Fibroblast of mammary gland (primary cell): Measurements from ENCODE around the gene ATE1.

Experiments used
- DNase-seq: peaks from one replicate; pipeline ENCODE4 v3.0.0-alpha.2; 2010; ENCODE audit warnings: low read depth
- H3K4me3 ChIP-seq: 2 replicates; pipeline ENCODE4 v1.5.1; 2011; ENCODE audit warnings: low read depth, mild to moderate bottlenecking, low read length, moderate library complexity; ENCODE audit not compliant: control insufficient read depth
- TF ChIP-seq, protein P1 (sequence below): conservative IDR thresholded peaks from 2 replicates; pipeline ENCODE4 v1.5.1; 2011; ENCODE audit warnings: low read depth, low read length, inconsistent platforms; ENCODE audit not compliant: control insufficient read depth, insufficient read depth

Gene ATE1

GRCh38 chr10:121694966-121695643, 232.7 kb downstream of the ATE1 start:
- TF ChIP-seq, protein P1, sequence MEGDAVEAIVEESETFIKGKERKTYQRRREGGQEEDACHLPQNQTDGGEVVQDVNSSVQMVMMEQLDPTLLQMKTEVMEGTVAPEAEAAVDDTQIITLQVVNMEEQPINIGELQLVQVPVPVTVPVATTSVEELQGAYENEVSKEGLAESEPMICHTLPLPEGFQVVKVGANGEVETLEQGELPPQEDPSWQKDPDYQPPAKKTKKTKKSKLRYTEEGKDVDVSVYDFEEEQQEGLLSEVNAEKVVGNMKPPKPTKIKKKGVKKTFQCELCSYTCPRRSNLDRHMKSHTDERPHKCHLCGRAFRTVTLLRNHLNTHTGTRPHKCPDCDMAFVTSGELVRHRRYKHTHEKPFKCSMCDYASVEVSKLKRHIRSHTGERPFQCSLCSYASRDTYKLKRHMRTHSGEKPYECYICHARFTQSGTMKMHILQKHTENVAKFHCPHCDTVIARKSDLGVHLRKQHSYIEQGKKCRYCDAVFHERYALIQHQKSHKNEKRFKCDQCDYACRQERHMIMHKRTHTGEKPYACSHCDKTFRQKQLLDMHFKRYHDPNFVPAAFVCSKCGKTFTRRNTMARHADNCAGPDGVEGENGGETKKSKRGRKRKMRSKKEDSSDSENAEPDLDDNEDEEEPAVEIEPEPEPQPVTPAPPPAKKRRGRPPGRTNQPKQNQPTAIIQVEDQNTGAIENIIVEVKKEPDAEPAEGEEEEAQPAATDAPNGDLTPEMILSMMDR = no peak
- no peak overlapping the region for H3K4me3 ChIP-seq
- no peak for DNase-seq

- TF ChIP-seq, protein P1 = no peak
These were observed 233.4 kb downstream of the ATE1 start for GRCh38 chr10:121694327-121694965.

GRCh38 chr10:121692626-121693025, 235.2 kb downstream of the ATE1 start:
- H3K4me3 ChIP-seq = no peak overlapping the region
- TF ChIP-seq, protein P1 = no peak
- no peak for DNase-seq

More at GRCh38 chr10:121694327-121694965, 233.4 kb downstream of the ATE1 start:
- no peak for DNase-seq
- no peak overlapping the region for H3K4me3 ChIP-seq

GRCh38 chr10:121690970-121691369, 236.9 kb downstream of the ATE1 start:
- TF ChIP-seq, protein P1 = no peak
- no peak overlapping the region for H3K4me3 ChIP-seq
- DNase-seq = no peak
